ENCODE data around the gene PHOX2B. TPM values are rescaled to one million over a fixed set of nuclear protein-coding genes. Genes with fewer than 3 reads are reported as not detected.

The PHOX2B gene
- total RNA-seq, 1 experiment from 2014 or later = not detected

- TF ChIP-seq EZH2 (IDR thresholded peaks at IDR 0.05) (no peak), YY1 (IDR thresholded peaks at IDR 0.05; ENCODE audit: extremely low read depth, insufficient replicate concordance, low read depth, low read length) (no peak), CBX3 (IDR thresholded peaks at IDR 0.05; ENCODE audit: low read depth) (no peak), SP1 (IDR thresholded peaks at IDR 0.05; ENCODE audit: low read depth) (no peak)
These were observed 52.4 kb downstream of the PHOX2B start (continued) for GRCh38 chr4:41696131-41696530.

Other genes starting within 250 kb of the PHOX2B start
- 10.4 TPM for gene LIMCH1, start 210.6 kb downstream of the PHOX2B start, total RNA-seq (2021; ENCODE audit: unreplicated experiment)
- gene TMEM33, start 186.7 kb upstream of the PHOX2B start, total RNA-seq (2021; ENCODE audit: unreplicated experiment) = 82.4 TPM
- gene DCAF4L1, start 233.0 kb upstream of the PHOX2B start, total RNA-seq (2021; ENCODE audit: unreplicated experiment) = 0.39 TPM
- 67.4 TPM for gene SLC30A9, start 241.8 kb upstream of the PHOX2B start, total RNA-seq (2021; ENCODE audit: unreplicated experiment)

Measured in HCT116 (cell line).